Epidermal melanocyte (primary cell): Measurements from ENCODE around the gene ISOC2.
"Not testable (repeated sequence)": the region's sequence is repeated elsewhere in the genome, so short reads cannot be mapped to it uniquely, and the experiment has no call there.

Source experiments
- DNase-seq: peaks from one replicate; pipeline ENCODE4 v3.0.0; 2011; ENCODE audit warnings: low spot score; ENCODE audit not compliant: insufficient read length

Gene ISOC2

GRCh38 chr19:55443045-55443823 lies 18.2 kb downstream of the ISOC2 start, which contains the start of gene SHISA7:
SHISA7 (minus strand) TSS chr19:55443300; CDS start chr19:55442863, 437 bp downstream.
- peak; percentile 52 for DNase-seq

DNA sequence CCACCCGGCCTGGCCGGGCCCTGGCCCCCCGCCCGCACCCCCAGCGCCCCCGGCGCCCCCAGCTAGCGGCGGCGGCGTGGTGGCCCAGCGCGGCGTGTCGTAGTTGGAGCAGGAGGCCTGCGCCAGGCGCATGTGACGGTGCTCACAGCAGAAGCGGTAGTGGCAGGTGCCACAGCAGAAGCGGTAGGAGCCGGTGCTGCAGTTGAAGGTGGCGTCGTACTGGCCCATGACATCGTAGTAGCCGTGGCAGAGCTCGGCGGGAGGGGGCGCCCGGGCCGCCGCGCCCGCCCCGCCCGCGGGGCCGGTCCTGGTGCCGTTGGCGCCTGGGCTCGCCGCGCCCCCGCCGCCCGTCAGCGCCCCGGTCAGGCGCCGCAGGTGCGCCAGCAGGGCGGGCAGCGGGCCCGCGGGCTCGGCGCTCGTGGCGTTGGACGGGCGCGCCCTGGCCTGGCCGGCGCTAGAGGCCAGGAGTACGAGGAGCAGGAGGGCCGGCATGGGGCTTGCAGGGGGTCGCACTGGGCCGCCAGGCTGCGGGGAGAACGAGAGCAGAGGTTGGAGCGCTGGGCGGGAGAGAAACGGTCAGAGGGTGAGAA lies 19.0 kb downstream of the ISOC2 start:
- peak; percentile 14 for DNase-seq

DNA sequence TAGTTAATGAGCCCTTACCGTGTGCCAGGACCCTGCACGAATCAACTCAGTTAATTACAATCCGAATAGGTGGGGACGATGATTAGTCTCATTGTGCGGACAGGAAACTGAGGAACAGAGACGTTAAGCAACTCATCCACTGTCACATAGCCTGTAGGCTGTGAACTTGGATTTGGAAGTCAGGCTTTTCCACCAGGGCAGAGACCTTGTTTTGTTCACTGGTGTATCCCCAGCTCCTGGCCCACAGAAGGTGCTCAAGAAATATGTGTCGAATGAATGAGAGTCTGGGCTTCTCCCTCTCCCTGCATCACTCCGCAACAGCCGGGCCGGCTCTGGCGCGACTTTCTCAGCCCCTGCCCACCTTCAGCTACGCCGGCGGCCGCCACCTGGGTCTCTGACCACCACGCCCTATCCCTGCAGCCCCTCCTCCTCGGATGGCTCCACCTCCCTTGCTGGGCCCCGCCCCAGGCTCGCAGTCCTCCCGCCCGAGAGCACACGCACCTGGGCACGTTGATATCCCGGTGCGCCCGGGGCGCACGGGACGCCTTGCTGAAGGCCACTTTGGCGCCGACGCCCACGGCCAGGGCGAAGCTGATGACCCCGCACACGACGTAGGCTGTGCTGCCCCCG lies 19.6 kb downstream of the ISOC2 start:
- peak; percentile 14 for DNase-seq

DNA sequence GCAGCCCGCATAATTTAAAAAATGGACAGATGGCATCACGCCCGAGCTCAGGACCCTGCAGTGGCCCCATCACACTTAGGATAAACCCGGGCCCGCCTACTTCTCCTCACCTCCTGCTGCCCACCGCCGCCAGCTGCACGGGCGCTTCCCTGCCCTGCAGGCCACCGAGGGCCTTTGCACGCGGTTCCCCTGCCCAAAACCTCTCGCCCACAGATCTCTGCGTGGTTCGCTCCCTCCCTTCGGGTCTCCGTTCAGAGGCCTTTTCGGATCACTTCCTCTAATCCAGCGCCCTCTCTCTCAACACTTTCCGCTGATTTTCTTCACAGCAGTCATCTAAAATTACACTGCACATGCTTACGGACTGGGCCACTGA lies 20.1 kb downstream of the ISOC2 start:
- DNase-seq: peak; percentile 18

DNA sequence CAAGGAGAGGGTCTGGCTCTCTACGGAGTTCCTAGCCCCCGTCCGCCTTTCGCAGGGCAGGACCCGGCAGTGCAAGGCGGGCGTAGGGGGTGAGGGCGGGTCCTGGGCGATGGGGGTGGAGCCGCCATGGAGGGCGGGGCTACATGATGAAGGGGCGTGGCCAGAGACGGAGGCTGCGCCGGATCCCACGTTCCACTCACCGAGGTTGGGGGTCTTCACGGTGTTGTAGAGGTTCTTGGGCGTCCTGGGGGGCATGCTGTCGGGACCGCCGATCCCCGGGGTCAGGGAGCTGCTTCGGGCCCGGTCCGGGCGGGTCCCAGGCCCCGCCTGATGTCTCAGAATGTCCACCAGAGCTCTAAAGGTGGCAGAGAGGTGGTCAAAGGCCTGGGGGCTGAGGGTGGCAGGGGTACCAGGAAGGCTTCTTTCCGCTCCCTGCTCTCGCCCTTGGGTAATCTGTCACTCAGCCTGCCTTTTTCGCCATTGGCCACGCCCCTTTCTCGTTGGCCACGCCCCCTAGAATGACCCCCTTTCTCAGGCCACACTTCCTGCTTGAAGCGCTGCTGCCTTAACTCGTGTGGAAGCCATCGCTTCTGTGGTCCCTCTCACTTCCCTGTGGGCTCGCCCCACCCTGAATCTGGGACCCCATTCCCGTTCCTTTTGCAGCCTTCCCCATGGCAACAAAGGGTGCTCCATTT lies 20.9 kb downstream of the ISOC2 start:
- peak; percentile 57 for DNase-seq

GRCh38 chr19:55439052-55439451 lies 22.4 kb downstream of the ISOC2 start:
- peak; percentile 5 for DNase-seq

DNA sequence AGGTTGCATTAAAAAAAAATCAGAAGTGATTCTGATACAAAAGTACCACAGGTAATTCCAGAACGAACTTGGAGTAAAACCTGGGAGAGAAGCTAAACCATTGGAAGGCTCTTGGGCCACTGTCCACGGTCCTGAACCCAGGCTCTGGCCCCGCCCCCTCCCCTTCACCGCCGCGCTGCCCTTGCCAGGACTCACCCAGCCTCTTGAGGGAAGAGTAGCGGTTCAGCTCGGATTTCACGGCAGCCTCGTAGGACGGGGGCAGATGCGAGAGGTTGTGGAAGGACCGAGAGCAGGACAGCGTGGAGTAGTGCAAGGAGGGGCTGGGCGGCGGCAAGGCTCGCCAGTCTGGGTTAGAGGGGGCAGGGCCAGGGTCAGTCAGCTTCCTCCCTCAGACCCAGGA lies 24.0 kb downstream of the ISOC2 start:
- peak; percentile 84 for DNase-seq

DNA sequence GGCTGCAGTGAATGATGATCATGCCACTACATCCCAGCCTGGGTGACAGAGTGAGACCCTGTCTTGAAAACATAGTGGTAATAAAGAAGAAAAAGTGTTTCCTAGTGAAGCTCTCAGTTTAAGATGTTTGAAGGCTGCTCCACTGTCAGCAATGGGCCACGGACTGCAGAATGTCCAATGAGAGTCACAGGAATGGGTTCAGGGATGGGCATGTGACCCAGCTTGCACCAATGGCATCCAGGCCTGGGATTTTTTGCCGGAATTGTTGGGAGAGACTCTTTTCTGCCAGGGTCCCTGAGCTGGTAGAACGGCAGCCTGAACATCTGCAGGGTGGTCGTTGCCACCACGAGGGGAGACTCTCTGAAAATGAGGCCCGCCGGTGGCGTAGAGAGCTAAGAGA lies 24.6 kb downstream of the ISOC2 start:
- no peak for DNase-seq

DNA sequence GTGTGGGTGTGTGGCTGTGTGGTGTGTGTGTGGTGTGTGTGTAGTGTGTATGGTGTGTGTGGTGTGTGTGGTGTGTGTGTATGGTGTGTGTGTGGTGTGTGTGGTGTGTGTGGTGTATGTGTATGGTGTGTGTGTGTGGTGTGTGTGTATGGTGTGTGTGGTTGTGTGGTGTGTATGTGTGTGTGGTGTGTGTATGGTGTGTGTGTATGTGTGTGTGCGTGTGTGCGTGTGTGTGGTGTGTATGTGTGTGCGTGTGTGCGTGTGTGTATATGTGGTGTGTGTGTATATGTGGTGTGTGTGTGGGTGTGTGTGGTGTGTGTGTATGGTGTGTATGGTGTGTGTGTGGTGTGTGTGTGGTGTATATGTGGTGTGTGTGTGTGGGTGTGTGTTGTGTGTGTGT lies 26.4 kb downstream of the ISOC2 start:
- DNase-seq: no peak

GRCh38 chr19:55434356-55434919 lies 27.0 kb downstream of the ISOC2 start:
- no peak for DNase-seq

GRCh38 chr19:55433292-55433691 lies 28.1 kb downstream of the ISOC2 start:
- DNase-seq: peak; percentile 4

DNA sequence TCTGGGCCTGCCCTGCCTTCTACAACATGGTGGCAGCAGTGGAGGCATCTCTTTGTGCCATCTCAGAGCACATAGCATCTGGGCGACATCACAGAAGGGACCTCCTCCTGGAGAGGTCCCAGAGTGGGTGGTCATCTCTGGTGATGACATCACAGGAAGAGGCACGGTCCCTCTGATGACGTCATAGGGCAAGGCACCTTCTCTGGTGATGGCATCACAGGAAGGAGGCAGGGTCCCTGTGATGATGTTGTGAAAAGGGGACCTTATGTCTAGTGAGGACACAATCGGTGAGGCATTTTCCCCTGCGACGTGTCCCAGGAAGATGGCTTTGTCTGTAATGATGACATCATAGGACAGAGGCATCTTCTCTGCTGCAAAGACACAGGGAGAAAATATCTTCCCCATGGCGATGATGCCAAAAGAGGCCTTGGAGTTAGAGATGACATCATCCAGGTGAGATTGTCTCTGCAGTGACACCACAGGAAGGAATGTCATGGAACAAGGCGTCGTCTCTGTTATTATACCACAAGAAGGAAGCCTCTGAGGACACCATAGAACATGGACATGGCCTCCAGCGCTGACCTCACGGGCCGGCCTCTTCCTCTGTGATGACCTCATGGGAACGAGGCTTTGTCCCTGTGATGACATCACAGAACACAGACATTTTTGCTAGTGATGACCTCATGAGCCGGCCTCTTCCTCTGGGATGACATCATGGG lies 29.0 kb downstream of the ISOC2 start:
- peak; percentile 16 for DNase-seq

DNA sequence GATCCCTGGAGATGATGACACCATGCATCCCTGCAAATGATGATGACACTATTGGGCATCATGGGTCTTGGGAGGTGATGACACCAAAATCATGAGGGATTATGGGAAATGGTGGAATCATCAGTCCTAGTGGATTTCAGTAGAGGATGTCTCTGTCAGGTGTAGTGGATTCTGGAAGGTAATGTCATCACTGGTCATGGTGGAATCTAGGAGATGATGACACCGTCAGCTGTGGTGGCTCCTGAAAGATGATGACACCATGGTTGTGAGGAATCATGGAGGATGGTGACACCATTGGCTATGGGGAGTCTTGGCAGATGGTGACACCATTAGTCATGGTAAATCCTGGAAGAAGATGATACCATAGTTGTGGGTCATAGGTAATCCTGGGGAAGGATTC lies 30.3 kb downstream of the ISOC2 start:
- peak; percentile 6 for DNase-seq

- DNase-seq: peak; percentile 84
Observed at GRCh38 chr19:55426042-55426441, 35.4 kb downstream of the ISOC2 start.

GRCh38 chr19:55424518-55424917 lies 36.9 kb downstream of the ISOC2 start:
- no peak for DNase-seq

DNA sequence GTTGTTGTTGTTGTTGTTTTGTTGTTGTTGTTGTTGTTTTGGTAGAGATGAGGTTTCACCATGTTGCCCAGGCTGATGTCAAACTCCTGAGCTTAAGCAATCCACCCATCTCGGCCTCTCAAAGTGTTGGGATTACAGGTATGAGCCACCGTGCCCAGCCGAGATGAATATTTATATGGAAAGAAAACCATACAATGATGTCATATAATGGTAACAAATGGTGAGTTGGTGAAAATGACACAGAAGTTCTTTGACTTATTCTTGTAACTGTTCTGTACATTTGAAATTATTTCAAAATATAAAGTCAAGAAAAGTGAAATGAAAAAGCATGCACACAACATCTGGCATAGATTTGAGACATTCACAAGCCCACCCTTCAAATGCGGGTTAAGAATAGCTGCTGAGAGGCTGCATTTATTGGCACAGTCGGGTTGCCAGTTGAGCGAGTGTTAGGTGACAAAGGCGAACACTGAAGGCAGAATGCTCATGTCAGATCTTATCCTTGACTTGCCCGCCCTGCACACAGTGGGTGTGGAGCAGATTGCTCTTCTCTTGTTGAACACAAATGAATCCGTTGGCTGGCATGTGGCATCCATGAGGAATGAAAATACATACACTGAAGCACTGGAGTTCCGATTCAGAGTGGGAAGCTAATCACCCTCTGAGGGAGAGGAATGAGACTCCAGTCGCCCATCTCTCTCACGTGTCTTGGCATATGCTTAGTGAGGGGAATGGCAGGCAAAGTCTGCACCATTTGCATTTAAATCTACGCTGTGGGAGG lies 38.0 kb downstream of the ISOC2 start:
- DNase-seq: no peak

DNA sequence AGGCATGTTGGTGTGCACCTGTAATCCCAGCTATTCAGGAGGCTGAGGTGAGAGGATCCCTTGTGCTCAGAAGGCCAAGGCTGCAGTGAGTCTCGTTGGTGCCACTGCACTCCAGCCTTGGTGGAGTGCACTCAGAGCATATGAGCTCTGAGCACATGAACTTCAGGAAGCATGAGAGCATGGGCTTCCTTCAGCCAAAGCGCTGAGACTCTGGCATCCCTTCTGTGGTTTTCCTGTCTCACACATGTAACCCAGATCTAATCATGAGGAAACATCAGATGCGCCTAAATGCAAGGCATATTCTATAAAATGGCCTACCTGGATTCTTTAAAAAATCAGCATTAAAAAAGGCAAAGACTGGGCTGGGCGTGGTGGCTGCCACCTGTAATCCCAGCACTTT lies 40.2 kb downstream of the ISOC2 start:
- DNase-seq: not testable (repeated sequence)

DNA sequence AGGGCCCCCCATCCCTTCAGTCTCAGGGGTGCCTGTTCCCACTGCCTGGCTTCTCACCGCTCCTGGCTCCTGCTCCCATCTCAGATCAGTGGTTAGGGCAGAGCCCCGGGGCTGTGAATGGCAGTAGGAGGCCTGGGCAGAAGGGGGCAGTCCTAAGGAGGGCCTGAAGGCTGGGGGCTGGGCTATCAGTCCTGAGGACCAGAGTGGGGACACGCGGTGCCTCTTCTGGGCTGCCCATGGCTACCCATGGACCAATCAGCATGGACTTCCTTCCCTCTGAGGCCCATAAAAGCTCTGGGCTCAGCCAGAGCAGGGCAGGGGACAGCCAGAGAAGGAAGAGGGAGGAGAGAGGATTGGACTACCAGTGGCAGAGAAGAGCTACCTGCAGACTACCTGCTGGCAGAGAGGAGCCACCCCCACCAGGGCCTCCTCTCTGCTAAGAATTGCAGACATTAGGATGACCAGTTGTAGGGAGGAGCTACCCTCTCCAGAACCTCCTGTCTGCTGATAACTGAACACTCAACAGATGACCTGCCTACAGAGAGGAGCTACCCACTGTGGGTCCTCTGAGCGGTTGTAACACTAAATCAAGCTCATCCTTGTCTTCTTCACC lies 41.7 kb downstream of the ISOC2 start:
- DNase-seq: no peak

GRCh38 chr19:55419103-55419502 lies 42.3 kb downstream of the ISOC2 start:
- DNase-seq: no peak

GRCh38 chr19:55418185-55418584 lies 43.3 kb downstream of the ISOC2 start:
- peak; percentile 81 for DNase-seq
